ENCODE measurements around the gene GNE.
"Not testable (repeated sequence)": the region's sequence is repeated elsewhere in the genome, so short reads cannot be mapped to it uniquely, and the experiment has no call there.

Gene GNE

DNA sequence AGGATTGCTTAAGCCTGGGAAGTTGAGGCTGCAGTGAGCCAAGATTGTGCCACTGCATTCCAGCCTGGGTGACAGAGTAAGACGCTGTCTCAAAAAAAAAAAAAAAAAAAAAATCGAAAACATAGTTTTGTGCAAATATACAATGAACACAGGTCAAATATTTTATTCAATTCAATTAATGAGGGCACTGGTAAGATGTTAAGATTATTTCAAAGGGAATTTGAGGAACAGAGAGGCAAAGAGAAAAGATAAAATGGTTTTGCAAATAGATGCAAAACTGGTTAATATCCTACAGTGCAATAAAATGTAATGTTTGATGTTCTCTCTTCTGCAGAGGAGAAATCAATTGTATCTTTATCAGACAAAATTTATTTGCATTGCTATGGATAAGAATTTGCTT, 39.5 kb upstream of the GNE start:
- Histone ChIP-seq H3K4me3 (ENCODE audit: low read depth, low read length) (no peak overlapping the region), H3K4me1 (ENCODE audit: control insufficient read depth, insufficient read depth, low read length) (peaks cover 2% of the 10 kb centered on the region; the same call in 1 of the 2 replicates), H3K27ac (ENCODE audit: extremely low read depth, low read depth, low read length) (no peak overlapping the region), H3K9me3 (ENCODE audit: control insufficient read depth, insufficient read depth, low read depth, low read length) (no peaks in the 10 kb centered on the region), H3K36me3 (ENCODE audit: control insufficient read depth in 2 of 2, insufficient read depth in 1 of 2, low read length in 2 of 2) (no peaks in the 10 kb centered on the region)
- TF ChIP-seq ZNF473 (tag by site-specific recombination; IDR thresholded peaks at IDR 0.05) = no peak
- TF ChIP-seq ZNF510 (tag by site-specific recombination; IDR thresholded peaks at IDR 0.05; ENCODE audit: insufficient replicate concordance) = peak; percentile 99
- ChIA-PET CTCF (interaction anchor here (0.7 kb wide), 1 partner anchor 361 kb away, joined by 3 read pairs; no protein-coding TSS in a partner anchor), POLR2A (interaction anchor here (1.0 kb wide), 1 partner anchor 107 kb away, joined by 3 read pairs; the partner anchor contains the start of gene CLTA)

DNA sequence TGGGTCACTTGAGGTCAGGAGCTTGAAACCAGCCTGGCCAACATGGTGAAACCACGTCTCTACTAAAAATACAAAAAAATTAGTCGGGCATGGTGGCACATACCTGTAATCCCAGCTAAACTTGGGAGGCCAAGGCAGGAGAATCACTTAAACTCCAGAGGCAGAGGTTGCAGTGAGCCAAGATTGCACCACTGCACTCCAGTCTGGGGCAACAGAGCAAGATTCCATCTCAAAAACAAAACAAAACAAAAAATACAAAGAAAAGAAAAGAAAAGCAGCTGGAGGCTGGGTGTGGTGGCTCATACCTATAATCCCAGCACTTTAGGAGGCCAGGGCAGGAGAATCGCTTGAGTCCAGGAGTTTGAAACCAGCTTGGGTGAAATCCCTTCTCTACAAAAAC, 36.7 kb upstream of the GNE start:
- POLR2A ChIA-PET; H3K4me1 ChIP-seq (ENCODE audit: control insufficient read depth, insufficient read depth, low read length); H3K36me3 ChIP-seq (ENCODE audit: control insufficient read depth in 2 of 2, insufficient read depth in 1 of 2, low read length in 2 of 2); H3K9me3 ChIP-seq (ENCODE audit: control insufficient read depth, insufficient read depth, low read depth, low read length); H3K27ac ChIP-seq (ENCODE audit: extremely low read depth, low read depth, low read length); H3K4me3 ChIP-seq (ENCODE audit: low read depth, low read length): not testable (repeated sequence)
- CTCF ChIA-PET = interaction anchor here (0.7 kb wide), 1 partner anchor 419 kb away, joined by 3 read pairs; no protein-coding TSS in a partner anchor
- peak; percentile 52; the same call in 1 of the 2 replicates for TF ChIP-seq KLF1 (tag by site-specific recombination; IDR thresholded peaks at IDR 0.05)

DNA sequence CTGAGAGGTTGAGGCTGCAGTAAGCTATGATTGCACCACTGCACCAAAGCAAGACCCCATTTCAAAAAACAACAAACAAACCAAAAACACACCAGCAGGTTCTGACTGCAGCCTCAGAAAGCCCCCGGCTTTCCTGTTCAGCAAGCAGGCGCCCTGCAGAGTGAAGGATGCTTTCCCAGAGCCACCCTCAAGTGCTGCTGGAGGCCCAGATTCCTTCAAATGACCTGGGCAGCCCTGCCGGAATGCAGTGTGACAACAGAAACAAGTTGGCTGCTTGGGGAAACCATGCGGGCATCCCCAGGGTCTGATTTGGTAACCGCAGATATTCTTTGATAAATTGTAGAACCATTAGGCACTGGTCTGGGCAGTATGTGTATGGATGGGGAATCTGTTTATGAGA, 35.7 kb upstream of the GNE start:
- no peaks in the 10 kb centered on the region for H3K9me3 ChIP-seq (ENCODE audit: control insufficient read depth, insufficient read depth, low read depth, low read length)
- no peak overlapping the region for H3K27ac ChIP-seq (ENCODE audit: extremely low read depth, low read depth, low read length)
- H3K36me3 ChIP-seq (ENCODE audit: control insufficient read depth in 2 of 2, insufficient read depth in 1 of 2, low read length in 2 of 2) = no peaks in the 10 kb centered on the region
- CTCF ChIA-PET = interaction anchor here (0.6 kb wide), 1 partner anchor 495 kb away, joined by 4 read pairs; no protein-coding TSS in a partner anchor
- H3K4me3 ChIP-seq (ENCODE audit: low read depth, low read length) = no peak overlapping the region
- POLR2A ChIA-PET = no interaction called here
- TF ChIP-seq, protein P1, sequence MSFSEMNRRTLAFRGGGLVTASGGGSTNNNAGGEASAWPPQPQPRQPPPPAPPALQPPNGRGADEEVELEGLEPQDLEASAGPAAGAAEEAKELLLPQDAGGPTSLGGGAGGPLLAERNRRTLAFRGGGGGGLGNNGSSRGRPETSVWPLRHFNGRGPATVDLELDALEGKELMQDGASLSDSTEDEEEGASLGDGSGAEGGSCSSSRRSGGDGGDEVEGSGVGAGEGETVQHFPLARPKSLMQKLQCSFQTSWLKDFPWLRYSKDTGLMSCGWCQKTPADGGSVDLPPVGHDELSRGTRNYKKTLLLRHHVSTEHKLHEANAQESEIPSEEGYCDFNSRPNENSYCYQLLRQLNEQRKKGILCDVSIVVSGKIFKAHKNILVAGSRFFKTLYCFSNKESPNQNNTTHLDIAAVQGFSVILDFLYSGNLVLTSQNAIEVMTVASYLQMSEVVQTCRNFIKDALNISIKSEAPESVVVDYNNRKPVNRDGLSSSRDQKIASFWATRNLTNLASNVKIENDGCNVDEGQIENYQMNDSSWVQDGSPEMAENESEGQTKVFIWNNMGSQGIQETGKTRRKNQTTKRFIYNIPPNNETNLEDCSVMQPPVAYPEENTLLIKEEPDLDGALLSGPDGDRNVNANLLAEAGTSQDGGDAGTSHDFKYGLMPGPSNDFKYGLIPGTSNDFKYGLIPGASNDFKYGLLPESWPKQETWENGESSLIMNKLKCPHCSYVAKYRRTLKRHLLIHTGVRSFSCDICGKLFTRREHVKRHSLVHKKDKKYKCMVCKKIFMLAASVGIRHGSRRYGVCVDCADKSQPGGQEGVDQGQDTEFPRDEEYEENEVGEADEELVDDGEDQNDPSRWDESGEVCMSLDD (tag by site-specific recombination; IDR thresholded peaks at IDR 0.05) = no peak
- TF ChIP-seq, protein P2, sequence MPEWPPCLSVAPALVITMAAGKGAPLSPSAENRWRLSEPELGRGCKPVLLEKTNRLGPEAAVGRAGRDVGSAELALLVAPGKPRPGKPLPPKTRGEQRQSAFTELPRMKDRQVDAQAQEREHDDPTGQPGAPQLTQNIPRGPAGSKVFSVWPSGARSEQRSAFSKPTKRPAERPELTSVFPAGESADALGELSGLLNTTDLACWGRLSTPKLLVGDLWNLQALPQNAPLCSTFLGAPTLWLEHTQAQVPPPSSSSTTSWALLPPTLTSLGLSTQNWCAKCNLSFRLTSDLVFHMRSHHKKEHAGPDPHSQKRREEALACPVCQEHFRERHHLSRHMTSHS (tag by site-specific recombination; IDR thresholded peaks at IDR 0.05) = no peak
- TF ChIP-seq, protein P3, sequence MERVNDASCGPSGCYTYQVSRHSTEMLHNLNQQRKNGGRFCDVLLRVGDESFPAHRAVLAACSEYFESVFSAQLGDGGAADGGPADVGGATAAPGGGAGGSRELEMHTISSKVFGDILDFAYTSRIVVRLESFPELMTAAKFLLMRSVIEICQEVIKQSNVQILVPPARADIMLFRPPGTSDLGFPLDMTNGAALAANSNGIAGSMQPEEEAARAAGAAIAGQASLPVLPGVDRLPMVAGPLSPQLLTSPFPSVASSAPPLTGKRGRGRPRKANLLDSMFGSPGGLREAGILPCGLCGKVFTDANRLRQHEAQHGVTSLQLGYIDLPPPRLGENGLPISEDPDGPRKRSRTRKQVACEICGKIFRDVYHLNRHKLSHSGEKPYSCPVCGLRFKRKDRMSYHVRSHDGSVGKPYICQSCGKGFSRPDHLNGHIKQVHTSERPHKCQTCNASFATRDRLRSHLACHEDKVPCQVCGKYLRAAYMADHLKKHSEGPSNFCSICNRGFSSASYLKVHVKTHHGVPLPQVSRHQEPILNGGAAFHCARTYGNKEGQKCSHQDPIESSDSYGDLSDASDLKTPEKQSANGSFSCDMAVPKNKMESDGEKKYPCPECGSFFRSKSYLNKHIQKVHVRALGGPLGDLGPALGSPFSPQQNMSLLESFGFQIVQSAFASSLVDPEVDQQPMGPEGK (tag by site-specific recombination; IDR thresholded peaks at IDR 0.05) = no peak
- TF ChIP-seq, protein P4, sequence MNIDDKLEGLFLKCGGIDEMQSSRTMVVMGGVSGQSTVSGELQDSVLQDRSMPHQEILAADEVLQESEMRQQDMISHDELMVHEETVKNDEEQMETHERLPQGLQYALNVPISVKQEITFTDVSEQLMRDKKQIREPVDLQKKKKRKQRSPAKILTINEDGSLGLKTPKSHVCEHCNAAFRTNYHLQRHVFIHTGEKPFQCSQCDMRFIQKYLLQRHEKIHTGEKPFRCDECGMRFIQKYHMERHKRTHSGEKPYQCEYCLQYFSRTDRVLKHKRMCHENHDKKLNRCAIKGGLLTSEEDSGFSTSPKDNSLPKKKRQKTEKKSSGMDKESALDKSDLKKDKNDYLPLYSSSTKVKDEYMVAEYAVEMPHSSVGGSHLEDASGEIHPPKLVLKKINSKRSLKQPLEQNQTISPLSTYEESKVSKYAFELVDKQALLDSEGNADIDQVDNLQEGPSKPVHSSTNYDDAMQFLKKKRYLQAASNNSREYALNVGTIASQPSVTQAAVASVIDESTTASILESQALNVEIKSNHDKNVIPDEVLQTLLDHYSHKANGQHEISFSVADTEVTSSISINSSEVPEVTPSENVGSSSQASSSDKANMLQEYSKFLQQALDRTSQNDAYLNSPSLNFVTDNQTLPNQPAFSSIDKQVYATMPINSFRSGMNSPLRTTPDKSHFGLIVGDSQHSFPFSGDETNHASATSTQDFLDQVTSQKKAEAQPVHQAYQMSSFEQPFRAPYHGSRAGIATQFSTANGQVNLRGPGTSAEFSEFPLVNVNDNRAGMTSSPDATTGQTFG (tag by site-specific recombination; IDR thresholded peaks at IDR 0.05; ENCODE audit: borderline replicate concordance) = no peak
- peaks cover 2% of the 10 kb centered on the region; the same call in 1 of the 2 replicates for H3K4me1 ChIP-seq (ENCODE audit: control insufficient read depth, insufficient read depth, low read length)

DNA sequence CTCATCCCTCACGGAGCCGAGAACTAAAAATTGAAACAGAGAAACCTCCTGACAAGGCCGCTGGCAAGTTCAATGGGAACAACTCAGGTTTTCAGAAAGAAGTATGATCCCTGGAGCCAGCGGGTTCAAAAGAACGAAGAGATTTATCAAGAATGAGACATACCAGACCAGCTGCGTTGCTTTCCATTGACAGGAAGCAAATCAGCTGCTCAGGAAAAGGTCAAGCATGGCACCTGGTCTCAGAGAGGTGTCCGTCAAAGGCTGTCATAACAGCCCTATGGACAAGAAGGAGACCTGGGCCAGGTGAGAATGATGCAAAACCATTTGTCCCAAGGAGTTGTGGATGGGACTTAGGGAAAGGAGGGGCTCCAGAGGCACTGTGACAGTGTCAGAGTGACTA, 34.9 kb upstream of the GNE start:
- Histone ChIP-seq H3K27ac (ENCODE audit: extremely low read depth, low read depth, low read length) (no peak overlapping the region), H3K4me1 (ENCODE audit: control insufficient read depth, insufficient read depth, low read length) (peaks cover 2% of the 10 kb centered on the region; the same call in 1 of the 2 replicates), H3K9me3 (ENCODE audit: control insufficient read depth, insufficient read depth, low read depth, low read length) (no peaks in the 10 kb centered on the region), H3K36me3 (ENCODE audit: control insufficient read depth in 2 of 2, insufficient read depth in 1 of 2, low read length in 2 of 2) (no peaks in the 10 kb centered on the region), H3K4me3 (ENCODE audit: low read depth, low read length) (no peak overlapping the region)
- ChIA-PET POLR2A (no interaction called here), CTCF (no interaction called here)
- TF ChIP-seq KLF16 (tag by site-specific recombination; IDR thresholded peaks at IDR 0.05) = no peak
- no peak for TF ChIP-seq ZNF830 (tag by site-specific recombination; IDR thresholded peaks at IDR 0.05; ENCODE audit: low read depth)
- no peak for TF ChIP-seq ZNF341 (tag by site-specific recombination; IDR thresholded peaks at IDR 0.05; ENCODE audit: low read depth)
- no peak for TF ChIP-seq ZNF221 (tag by site-specific recombination; IDR thresholded peaks at IDR 0.05; ENCODE audit: borderline replicate concordance)
- no peak for TF ChIP-seq ZNF416 (tag by site-specific recombination; IDR thresholded peaks at IDR 0.05)
- TF ChIP-seq ZNF843 (tag by site-specific recombination; IDR thresholded peaks at IDR 0.05) = no peak
- no peak for TF ChIP-seq ZNF701 (tag by site-specific recombination; IDR thresholded peaks at IDR 0.05)
- no peak for TF ChIP-seq WT1 (tag by site-specific recombination; IDR thresholded peaks at IDR 0.05)
- TF ChIP-seq, protein P5, sequence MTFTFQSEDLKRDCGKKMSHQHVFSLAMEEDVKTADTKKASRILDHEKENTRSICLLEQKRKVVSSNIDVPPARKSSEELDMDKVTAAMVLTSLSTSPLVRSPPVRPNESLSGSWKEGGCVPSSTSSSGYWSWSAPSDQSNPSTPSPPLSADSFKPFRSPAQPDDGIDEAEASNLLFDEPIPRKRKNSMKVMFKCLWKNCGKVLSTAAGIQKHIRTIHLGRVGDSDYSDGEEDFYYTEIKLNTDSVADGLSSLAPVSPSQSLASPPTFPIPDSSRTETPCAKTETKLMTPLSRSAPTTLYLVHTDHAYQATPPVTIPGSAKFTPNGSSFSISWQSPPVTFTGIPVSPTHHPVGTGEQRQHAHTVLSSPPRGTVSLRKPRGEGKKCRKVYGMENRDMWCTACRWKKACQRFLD (tag by site-specific recombination; IDR thresholded peaks at IDR 0.05) = no peak
- no peak for TF ChIP-seq MZF1 (tag by site-specific recombination; IDR thresholded peaks at IDR 0.05; ENCODE audit: borderline replicate concordance)
- TF ChIP-seq SETDB1 (IDR thresholded peaks at IDR 0.05; ENCODE audit: insufficient read length, low read length) = no peak
- no peak for TF ChIP-seq ZIC2 (tag by site-specific recombination; IDR thresholded peaks at IDR 0.05)
